ENCODE results near the gene NRXN3. TPM values are rescaled to one million over a fixed set of nuclear protein-coding genes. Genes with fewer than 3 reads are reported as not detected.

Gene NRXN3
- total RNA-seq, 4 donors from 2014 or later: 4.1 to 11.9 (median 5.8) TPM

DNA sequence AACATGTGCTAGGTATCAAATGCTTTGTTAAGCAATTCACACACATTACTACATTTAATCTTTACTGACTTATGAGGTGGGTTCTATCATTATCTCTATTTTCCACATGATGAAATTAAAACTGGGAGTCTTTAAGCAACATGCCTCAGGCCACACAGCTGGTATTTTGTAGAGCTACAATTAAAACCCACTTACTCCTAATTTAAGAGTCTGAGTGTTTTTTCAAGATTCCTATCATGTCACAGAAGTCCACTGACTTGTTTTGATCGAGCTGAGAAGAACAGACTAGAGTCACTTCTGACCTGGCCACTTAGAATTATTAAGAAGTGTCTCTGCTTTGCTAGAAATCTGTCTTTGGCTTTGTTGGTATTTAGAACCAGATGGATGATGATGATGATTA is 670.7 kb downstream of the NRXN3 start:
- Histone ChIP-seq H3K4me3 (no peak overlapping the region), H3K9me3 (no peaks in the 10 kb centered on the region), H3K27ac (no peak overlapping the region), H3K36me3 (no peaks in the 10 kb centered on the region), H3K27me3 (no peaks in the 10 kb centered on the region), H3K4me1 (no peaks in the 10 kb centered on the region)
- intact Hi-C loops (cut with DNase I; ENCODE audit: low total_unique reads): no loop called here
- TF ChIP-seq, protein P1, sequence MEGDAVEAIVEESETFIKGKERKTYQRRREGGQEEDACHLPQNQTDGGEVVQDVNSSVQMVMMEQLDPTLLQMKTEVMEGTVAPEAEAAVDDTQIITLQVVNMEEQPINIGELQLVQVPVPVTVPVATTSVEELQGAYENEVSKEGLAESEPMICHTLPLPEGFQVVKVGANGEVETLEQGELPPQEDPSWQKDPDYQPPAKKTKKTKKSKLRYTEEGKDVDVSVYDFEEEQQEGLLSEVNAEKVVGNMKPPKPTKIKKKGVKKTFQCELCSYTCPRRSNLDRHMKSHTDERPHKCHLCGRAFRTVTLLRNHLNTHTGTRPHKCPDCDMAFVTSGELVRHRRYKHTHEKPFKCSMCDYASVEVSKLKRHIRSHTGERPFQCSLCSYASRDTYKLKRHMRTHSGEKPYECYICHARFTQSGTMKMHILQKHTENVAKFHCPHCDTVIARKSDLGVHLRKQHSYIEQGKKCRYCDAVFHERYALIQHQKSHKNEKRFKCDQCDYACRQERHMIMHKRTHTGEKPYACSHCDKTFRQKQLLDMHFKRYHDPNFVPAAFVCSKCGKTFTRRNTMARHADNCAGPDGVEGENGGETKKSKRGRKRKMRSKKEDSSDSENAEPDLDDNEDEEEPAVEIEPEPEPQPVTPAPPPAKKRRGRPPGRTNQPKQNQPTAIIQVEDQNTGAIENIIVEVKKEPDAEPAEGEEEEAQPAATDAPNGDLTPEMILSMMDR (IDR thresholded peaks at IDR 0.05): no peak
- TF ChIP-seq POLR2A (IDR thresholded peaks at IDR 0.05) (no peak), EP300 (IDR thresholded peaks at IDR 0.05; ENCODE audit: low read depth) (no peak), POLR2AphosphoS5 (IDR thresholded peaks at IDR 0.05) (no peak)
- WGBS, 2 donors (ENCODE audit: low coverage in 1 of 2): 34 to 44% methylated on average over 1 of the region's 1 CpG
- in situ Hi-C loops (cut with MboI; ENCODE audit: low pct_ligation_motif_present in 1 of 4, low pct_unique_long_range_greater_than_20kb in 1 of 4, low sequenced_read_pairs in 3 of 4): no loop called here
- DNase-seq: no peak

DNA sequence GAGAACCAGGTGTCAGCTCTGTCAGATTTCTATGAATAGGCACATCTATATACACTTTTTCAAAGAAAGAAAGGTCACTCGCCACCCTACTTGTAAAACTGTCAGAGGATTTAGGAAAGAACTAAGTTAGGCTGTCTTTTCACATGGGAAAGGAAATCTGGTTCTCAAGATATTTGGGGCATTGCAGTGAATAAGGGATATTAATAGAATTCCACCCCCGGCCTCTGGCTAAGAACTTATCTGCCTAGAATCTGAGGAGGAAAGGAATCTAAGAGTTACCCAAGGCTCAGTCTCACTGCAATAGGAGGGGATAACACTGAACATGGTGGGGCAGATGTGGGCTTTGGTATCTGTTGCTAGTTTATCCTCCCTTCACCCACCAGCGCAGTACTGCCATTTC is 677.6 kb downstream of the NRXN3 start:
- no peaks in the 10 kb centered on the region for H3K27me3 ChIP-seq
- H3K9me3 ChIP-seq: no peaks in the 10 kb centered on the region
- no peaks in the 10 kb centered on the region for H3K36me3 ChIP-seq
- no peaks in the 10 kb centered on the region for H3K4me1 ChIP-seq
- in situ Hi-C loops (cut with MboI; ENCODE audit: low pct_ligation_motif_present in 1 of 4, low pct_unique_long_range_greater_than_20kb in 1 of 4, low sequenced_read_pairs in 3 of 4) (no loop called here), intact Hi-C loops (cut with DNase I; ENCODE audit: low total_unique reads) (no loop called here)
- H3K27ac ChIP-seq: no peak overlapping the region
- no peak overlapping the region for H3K4me3 ChIP-seq
- WGBS, 2 donors (ENCODE audit: low coverage in 1 of 2): 76 to 83% methylated on average over 1 to 3 of the region's 3 CpGs
- no peak for DNase-seq
- TF ChIP-seq POLR2AphosphoS5 (IDR thresholded peaks at IDR 0.05): no peak
- TF ChIP-seq, protein P1 (IDR thresholded peaks at IDR 0.05): no peak
- TF ChIP-seq POLR2A (IDR thresholded peaks at IDR 0.05): no peak
- TF ChIP-seq EP300 (IDR thresholded peaks at IDR 0.05; ENCODE audit: low read depth): no peak

DNA sequence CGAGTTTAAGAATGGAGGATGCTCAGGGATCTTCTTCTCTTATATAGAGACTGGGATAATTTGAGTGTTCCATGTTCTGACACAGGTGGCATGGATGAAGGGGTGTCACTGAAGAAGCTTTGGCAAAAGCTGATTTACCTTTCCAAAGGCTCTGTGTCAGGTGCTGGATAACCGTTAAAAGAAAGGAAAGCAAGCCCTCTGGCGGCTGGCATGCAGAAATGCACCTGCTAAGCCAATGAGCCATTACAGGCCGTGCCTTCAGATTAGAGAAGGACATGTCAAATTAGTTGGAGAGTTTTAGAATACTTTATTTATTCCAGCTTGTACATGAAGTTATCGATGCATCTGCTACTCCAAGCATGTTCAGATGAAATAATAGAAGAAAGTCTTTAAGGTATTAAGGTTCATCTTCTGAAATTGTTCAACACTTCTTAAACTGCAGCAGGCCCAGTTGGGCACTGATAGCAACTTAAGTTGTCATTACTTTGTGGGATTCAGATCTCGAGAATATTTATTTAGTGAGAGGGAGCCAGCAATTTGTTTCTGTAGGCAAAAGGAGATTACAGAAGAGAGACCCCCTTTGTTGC is 678.2 kb downstream of the NRXN3 start:
- TF ChIP-seq, protein P1 (IDR thresholded peaks at IDR 0.05): peak; percentile 56 to 87 (median 68)
- TF ChIP-seq POLR2A (IDR thresholded peaks at IDR 0.05) (no peak), EP300 (IDR thresholded peaks at IDR 0.05; ENCODE audit: low read depth) (no peak)
- Histone ChIP-seq H3K27ac (no peak overlapping the region), H3K36me3 (no peaks in the 10 kb centered on the region), H3K27me3 (no peaks in the 10 kb centered on the region), H3K4me3 (no peak overlapping the region), H3K4me1 (no peaks in the 10 kb centered on the region), H3K9me3 (no peaks in the 10 kb centered on the region)
- WGBS, 2 donors (ENCODE audit: low coverage in 1 of 2): 11 to 21% methylated on average over 4 to 6 of the region's 6 CpGs
- intact Hi-C loops (cut with DNase I; ENCODE audit: low total_unique reads): no loop called here
- DNase-seq: peak; percentile 15
- in situ Hi-C loops (cut with MboI; ENCODE audit: low pct_ligation_motif_present in 1 of 4, low pct_unique_long_range_greater_than_20kb in 1 of 4, low sequenced_read_pairs in 3 of 4): no loop called here

DNA sequence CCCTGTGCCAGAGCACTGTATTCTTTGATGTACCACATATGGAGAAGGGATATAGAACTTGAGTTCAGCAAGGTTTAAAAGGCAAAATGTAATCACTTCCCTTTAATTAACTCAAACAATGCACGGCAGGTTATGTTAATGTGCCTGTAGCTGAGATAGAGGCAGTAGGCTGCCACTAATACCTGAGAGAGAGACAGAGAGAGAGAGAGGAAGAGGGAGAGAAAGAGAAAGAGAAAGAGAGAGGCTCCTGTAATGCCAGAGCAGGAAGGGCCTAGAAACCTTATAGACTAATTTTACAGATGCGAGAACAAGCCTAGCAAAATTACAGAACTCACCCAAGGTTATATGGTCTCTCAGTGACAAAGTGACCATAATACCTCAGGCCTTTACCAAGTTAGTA is 679.8 kb downstream of the NRXN3 start:
- in situ Hi-C loops (cut with MboI; ENCODE audit: low pct_ligation_motif_present in 1 of 4, low pct_unique_long_range_greater_than_20kb in 1 of 4, low sequenced_read_pairs in 3 of 4): no loop called here
- H3K36me3 ChIP-seq: no peaks in the 10 kb centered on the region
- no peaks in the 10 kb centered on the region for H3K27me3 ChIP-seq
- H3K27ac ChIP-seq: no peak overlapping the region
- no peak overlapping the region for H3K4me3 ChIP-seq
- TF ChIP-seq EP300 (IDR thresholded peaks at IDR 0.05; ENCODE audit: low read depth) (no peak), POLR2A (IDR thresholded peaks at IDR 0.05) (no peak), POLR2AphosphoS5 (IDR thresholded peaks at IDR 0.05) (no peak)
- WGBS, 2 donors (ENCODE audit: low coverage in 1 of 2): 79 to 80% methylated on average over 2 of the region's 2 CpGs
- H3K4me1 ChIP-seq: no peaks in the 10 kb centered on the region
- intact Hi-C loops (cut with DNase I; ENCODE audit: low total_unique reads): no loop called here
- H3K9me3 ChIP-seq: no peaks in the 10 kb centered on the region
- DNase-seq: no peak

DNA sequence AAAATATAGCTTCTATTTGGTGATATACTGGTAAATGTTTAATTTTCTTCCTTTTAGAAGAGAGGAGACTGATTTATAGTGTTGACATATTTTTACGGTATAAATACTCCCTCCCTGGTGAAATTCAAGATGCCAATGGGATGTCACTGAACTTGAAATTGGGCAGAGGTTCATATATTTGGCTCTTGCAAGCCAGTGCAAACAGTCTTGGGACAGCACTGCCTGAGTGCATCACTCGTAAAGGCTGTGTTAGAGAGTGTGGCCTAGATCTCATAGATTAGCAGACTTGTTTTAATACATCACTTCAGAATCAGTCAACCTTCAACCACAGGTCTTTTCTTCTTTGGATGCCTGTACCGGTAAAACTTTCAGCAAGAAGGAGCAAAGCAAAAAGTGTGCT is 681.0 kb downstream of the NRXN3 start:
- no peak for TF ChIP-seq POLR2A (IDR thresholded peaks at IDR 0.05)
- no peak for TF ChIP-seq EP300 (IDR thresholded peaks at IDR 0.05; ENCODE audit: low read depth)
- TF ChIP-seq POLR2AphosphoS5 (IDR thresholded peaks at IDR 0.05): no peak
- TF ChIP-seq, protein P1 (IDR thresholded peaks at IDR 0.05): no peak
- Histone ChIP-seq H3K4me1 (no peaks in the 10 kb centered on the region), H3K27me3 (no peaks in the 10 kb centered on the region), H3K4me3 (no peak overlapping the region), H3K9me3 (no peaks in the 10 kb centered on the region), H3K27ac (no peak overlapping the region), H3K36me3 (no peaks in the 10 kb centered on the region)
- WGBS, 2 donors (ENCODE audit: low coverage in 1 of 2): 48 to 65% methylated on average over 2 to 3 of the region's 3 CpGs
- in situ Hi-C loops (cut with MboI; ENCODE audit: low pct_ligation_motif_present in 1 of 4, low pct_unique_long_range_greater_than_20kb in 1 of 4, low sequenced_read_pairs in 3 of 4) (no loop called here), intact Hi-C loops (cut with DNase I; ENCODE audit: low total_unique reads) (no loop called here)
- DNase-seq: no peak
